Activated effector memory CD4-positive, alpha-beta T cell treated with anti-CD3 and anti-CD28 coated beads, Interleukin-2, amount 50 U/mL, for 16 hours (primary cell): ENCODE results near the gene YTHDF1.

Source experiments
- DNase-seq: peaks from one replicate; pipeline ENCODE4 v3.0.0-alpha.2; 2020

The YTHDF1 gene

DNA sequence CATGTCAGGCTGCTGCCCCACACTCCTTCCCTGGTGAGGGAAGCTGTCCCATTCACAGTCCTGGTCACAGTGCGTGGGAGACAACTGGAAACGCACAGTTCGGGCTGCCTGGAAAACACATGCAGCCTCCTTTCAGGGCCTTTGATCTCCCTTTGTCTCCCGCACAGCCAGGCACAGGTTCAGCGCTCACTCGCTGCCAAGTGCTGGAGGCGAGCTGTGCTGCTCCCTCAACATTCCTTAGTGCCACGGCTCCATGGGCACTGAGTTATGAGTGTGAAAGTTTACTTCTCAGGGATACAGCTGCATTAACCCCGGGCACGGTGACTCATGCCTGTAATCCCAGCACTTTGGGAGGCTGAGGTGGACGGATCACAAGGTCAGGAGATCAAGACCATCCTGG is 9.1 kb downstream of the YTHDF1 start:
- DNase-seq, result no peak

DNA sequence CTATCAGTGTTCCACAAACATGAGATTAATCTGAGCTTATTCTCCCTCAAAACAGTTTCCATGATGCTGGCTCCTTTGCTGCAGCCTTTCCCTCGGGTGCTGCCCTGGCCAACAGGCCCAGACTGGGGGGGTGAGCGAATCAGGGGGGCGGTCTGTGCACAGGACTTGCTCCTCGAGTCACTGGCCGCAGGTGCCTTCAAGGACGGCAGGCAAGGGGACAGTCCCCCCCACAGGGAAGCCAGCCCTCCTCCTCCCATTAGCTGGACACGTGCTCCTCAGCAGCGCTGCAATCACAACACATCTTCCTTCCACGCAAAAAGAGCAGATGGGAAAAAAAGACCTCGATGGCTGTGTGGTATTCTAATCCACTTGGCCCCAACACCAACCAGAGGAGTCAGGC is 10.0 kb downstream of the YTHDF1 start:
- DNase-seq, result no peak

DNA sequence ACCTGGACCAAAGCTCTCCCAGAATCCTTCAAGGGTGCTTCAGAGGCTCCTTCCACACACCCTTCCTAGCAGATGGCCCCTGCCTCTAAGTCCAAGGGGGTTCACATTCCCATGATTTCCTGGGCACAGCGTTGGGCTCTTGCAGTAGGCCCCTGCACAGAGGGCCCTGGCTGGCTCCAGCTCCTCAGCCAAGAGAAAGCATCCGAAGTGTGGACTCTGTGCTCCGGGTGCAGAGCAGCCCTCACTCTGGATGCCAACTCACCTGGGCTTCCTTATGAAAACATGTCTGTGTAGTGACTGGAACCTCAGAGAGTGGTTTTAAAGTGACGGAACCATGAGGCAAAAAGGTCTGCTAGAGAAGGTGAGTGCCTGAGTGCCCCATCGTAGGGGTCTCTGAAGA is 11.6 kb downstream of the YTHDF1 start:
- DNase-seq, result no peak

DNA sequence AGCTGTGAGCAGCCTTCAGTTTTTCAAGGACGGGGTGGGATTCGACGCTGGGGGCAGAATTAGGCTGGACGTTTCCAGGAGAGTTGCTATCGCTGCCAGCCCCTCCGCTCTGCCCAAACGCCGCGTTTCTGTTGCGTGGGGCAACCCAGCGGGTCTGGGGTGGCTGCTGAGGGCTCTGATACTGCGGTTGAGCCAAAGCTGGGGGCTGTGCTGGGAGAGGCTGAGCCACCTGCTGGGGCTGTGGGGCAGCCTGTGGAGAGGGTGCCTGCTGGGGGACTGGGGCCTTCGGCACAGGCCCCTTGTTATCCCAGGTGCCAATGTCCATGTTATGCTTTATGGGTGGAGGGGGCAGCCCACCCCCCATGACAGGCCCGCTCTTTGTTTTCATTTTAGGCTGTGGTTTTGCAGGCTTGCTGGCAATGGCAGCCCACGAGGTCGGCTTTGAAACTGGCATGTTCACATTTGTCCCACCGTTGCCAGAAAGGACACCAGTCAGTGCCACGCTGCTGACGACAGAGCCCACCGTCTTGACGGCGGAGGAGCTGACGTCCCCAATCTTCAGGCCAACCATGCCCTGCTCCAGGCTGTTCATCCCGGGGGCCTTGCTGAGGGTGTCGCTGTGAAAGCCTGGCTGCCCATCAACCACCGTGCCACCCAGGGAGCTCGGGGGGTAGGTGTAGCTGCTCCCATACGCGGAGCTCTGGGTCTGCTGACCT is 13.0 kb downstream of the YTHDF1 start:
- no peak for DNase-seq

DNA sequence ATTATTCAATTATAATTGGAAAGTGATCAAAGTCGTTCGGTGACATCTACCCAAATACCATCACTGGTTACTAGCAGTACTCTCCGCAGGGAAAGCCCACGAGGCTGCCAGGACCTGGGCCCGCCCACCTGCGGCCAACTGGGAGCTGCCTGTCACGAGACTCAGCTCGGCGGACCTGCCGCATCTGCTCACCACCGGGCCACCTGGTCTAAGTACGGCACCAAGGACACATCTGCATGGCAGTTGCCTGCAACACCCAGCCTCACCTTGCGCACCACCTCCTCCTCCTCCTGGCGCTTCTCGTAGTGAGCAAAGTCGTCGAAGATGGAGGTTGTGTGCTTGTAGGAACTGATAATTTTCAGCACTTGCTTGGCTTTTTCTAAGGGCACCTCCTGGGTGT is 13.9 kb downstream of the YTHDF1 start:
- DNase-seq, result no peak

DNA sequence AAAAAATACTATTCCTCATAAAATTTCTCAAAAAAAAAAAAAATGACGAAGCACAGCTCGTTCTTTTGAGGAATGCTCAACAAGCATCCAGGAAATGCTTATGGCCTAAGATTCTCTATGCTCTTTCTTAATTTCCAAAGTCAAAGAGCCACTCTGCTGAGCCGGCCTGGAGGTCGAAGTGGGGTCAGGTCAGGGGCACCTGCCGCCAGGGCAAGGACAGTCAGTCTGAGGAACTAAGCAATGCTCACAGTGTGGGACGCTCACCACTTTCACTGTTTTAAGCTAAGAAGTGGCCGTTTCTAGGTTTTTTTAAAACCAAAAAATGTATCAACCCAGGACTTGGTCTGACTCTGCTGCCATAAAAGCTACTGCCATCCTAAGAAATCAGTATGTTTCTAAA is 17.3 kb downstream of the YTHDF1 start:
- no peak for DNase-seq

DNA sequence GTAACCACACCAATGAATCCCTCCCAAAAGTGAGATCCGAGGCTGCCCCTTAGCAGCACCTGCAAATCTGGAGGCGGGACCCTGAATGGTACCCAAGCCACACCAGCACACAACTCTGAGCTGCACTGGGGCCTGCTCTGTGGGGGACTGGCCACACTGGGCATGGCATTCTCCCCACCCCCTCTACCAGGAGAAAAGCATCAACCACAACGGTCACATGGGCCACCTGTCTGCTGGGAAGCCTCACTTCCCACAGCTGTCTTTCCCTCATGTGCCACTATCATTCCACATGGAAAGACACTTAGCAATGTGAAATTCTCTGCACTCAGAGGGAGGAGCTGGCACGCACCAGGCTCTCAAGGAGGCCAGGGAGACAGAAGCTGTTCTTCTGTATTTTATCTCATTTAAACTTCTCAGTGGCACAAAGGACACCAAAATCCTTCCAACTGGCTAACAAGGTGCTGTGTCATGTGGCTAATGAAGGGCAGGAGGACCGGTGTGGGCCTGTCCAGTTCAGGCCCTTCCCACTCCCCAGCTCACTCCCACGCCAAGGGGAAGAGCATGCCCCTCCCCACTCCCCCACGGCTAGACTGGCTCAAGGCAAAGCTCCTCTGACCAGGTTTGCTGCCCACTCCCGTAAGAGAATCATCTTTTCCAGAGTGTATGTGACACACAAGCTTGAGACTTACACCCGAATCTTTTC is 19.0 kb downstream of the YTHDF1 start:
- DNase-seq, result no peak

DNA sequence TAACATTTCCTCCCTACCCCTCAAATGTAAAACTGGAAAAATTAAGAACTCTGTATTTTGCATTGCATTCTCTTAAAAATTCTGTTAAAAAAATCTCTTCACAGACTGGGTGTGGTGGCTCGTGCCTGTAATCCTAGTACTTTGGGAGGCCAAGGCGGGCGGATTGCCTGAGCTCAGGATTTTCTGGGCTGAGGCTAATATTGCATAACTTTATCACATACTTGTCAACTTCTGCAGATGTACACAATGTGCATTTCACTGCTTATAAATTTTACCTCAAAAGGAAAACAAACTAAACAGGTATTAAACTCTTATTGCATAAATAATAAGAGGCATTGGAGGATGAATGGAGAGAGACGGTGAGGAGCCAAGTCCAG is 21.1 kb downstream of the YTHDF1 start:
- no peak for DNase-seq

DNA sequence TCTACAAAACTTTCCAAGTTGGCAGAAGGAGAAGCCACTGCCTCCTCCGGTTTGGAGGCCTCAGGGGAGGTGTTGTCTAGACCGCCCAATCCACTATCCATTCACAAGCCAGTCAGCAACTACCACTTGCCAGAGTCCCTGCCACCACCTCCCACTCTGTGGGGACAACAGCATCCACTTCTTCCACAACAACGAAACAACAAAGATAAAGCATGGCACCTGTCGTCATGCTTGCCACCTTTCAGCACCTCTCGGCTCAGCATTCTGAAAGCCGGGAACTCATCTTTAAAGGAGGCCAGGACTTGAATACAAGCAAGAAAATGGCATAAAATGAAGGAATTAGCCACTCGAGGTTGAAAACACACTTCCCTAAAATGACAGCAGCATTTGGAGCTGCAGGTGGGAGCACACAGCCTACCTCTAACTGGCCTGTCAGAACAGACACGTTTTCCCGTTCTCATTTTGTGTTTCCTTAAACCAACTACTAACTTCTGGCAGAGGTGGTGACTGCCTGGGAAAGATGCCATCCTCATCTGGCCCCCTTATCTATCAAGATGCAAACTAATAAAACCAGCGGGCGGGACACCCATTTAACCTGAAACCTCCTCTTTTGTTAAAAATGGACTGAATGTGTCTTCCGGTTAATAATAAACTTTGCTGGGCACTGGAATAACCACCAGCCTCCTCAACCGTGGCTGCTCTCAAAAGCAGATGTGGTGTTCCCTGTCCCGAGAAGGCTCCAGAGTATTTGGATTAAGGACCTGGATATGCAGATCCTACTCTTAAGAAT is 21.7 kb downstream of the YTHDF1 start:
- no peak for DNase-seq

DNA sequence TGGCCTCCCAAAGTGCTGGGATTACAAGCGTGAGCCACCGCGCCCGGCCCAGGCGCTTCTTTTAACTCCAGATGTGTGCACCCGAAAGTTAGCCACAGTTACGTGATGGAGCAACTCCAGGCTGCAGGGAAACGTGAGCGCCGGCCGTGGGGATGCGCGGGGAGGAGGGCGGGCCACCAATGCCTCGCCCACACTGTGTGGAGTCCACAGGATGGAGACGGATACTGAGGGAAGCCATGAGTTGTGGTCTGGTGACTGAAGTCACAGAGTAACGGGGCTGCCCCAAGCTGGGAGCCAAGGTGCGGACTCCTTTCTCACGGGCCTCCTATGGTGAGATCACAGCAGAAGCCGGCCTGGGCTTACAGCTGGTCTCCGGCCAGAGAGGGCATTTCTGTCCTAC is 23.2 kb downstream of the YTHDF1 start:
- no peak for DNase-seq

DNA sequence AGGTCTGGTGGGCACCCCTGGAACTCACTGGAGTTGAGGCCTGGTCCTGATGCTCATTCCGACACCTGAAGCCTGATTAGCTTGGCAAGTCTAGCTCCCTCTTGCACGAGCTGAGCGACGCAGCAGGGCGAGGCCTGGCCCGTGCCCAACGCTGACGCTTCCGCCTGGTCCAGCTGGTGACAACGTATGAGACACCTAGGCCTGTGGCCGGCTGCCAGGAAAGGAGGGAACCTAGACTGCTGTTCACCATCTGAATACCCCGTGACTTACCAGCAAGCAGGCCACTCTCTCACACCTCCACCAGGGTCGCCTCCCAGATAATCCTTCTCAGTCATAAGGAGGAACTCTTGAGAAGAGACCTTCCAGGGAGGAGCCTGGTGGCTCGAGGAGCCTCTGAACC is 24.5 kb downstream of the YTHDF1 start:
- no peak for DNase-seq

DNA sequence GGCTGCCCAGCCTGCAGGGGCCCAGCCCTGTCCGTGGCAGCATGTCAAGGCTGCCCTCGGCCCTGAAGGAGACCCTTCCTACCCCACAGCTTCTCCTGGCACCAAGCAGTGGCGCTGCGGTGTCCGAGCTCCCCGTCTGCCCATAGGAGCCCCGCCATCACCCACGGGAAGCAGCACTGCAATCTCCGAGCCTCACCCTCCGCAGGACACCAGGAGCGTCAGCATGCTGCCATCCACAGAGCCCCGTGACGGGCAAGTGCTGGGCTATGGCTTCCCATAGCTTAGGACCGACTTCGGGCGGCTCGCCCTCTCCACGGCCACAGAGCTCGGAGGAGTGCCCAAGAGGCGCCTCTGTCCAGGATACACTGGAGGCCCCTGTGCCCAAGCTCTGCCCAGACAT is 25.1 kb downstream of the YTHDF1 start:
- no peak for DNase-seq

DNA sequence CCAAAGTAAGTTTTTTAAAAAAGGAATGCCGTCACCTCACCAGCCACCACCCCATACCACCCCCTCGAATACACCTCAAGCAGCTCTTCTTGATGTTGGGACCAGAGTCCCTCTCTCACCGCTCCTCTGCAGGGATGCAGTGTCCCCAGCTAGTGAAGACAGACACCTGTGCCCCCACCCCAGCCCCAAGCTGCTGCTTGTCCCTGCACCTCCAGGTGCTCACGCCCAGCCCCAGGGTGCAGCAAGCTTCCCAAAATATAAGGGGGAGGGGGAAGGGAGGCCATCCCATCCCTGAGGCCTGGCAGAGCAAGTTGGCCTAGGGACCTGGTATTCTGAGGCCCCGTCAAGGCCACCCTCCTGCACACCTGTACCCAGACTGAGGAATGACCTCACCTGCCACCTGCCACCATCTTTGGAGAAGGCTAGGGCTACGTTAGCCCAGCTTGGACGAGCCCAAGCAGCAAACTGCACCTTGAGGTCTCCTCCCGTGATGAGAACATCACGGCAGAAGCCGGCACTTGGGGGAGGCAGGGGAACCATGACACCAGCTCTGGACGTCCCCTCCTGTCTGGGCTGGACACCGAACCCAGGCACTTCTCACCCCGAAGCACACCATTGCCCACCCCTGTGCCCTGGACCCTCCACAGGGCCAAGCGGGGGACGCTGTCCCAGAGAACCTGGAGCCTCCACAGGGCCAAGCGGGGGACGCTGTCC is 25.9 kb downstream of the YTHDF1 start:
- DNase-seq, result no peak

DNA sequence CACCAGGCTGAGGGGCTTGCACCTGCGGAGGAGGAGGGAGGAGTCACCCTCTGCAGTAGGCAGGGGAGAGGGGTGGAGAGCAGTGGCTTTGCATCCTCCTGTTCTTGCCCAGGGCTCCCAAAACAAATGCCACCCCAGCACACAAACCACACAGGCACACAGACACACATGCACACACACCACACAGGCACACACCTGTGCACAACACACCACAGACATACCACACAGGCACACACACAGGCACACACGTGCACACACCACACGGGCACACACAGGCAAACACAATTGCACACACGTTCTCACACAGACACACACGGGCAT is 26.6 kb downstream of the YTHDF1 start:
- DNase-seq, result no peak

DNA sequence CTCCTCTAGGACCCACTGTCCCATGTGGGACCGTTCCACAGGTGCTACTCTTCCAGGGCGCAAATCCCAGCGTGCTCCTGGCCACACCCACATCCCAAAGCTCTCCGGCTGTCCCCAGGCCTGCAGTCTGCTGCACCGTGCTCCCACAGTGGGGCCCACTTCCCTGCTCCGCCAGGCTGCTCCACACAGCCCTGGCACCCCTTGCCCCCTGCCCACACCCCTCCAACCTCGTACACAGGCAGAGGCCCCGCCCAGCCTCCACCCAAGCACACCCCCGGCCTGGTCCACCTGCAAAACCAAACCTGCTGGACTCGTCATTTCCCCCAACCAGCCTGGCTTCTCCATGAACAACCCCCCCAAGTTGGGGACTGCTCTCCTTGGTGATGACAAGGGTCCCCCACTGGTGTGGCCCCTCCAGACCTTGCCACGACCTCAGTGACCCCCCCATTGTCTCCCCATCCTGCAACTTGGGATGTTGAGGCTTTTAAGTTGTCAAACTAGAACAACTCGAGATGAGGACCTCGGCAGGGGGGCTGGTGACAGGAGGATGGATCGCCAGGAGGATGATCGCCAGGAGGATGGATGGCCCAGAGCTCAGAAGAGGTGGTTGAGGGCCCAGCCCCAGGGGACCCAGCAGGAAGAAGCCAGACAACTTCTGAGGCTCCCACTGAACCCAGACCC is 27.1 kb downstream of the YTHDF1 start:
- DNase-seq, result no peak

DNA sequence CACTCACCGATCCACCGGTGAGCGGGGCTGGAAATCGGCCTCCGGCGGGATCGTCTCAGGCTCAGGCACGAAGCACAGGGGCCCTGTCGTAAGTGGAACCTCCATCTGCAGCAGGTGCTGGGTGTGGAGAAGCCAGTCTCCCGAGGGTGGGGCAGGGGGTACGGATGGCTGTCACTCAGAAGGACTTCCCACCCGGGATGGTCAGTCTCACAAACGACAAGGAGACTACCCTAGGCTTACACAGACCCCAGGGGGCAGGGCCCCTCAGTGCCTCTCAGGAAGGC is 27.8 kb downstream of the YTHDF1 start:
- no peak for DNase-seq

DNA sequence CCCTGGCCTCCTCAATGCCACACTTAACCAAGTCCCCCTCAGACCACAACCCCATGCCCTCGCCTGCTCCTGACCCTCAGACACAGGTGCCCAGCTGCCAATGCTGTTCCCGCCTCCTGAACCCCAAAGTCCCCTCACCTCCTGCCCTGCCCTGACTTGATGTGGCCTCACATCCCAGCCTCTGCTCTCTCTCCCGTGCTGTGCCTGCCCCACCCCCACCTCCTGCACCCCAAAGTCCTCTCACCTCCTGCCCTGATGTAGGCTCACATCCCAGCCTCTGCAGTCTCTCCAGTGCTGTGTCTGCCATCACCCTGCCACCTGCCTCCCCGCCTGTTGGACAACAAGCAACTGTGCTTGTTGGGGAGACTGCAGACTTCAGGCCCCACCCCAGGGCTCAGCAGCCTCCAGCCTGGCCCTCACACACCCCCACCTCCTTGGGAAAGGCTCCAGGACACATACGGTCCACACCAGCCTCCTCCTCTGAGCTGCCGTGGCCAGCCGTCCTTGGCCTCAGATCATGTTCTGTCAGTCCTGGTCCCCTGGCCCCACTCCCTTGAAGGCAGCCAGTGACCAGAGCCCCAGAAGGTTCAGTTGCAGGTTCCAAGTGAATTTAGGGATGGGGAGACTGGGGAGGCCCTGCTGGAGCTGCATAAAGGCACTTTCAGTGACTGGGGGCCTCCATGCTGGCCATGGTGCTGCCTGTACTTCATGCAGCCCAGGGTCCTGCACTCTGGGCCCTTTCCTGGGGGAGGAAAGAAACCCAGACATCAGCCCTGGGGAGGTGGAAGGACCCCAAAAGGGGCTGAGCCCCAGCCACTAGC is 28.4 kb downstream of the YTHDF1 start:
- no peak for DNase-seq

DNA sequence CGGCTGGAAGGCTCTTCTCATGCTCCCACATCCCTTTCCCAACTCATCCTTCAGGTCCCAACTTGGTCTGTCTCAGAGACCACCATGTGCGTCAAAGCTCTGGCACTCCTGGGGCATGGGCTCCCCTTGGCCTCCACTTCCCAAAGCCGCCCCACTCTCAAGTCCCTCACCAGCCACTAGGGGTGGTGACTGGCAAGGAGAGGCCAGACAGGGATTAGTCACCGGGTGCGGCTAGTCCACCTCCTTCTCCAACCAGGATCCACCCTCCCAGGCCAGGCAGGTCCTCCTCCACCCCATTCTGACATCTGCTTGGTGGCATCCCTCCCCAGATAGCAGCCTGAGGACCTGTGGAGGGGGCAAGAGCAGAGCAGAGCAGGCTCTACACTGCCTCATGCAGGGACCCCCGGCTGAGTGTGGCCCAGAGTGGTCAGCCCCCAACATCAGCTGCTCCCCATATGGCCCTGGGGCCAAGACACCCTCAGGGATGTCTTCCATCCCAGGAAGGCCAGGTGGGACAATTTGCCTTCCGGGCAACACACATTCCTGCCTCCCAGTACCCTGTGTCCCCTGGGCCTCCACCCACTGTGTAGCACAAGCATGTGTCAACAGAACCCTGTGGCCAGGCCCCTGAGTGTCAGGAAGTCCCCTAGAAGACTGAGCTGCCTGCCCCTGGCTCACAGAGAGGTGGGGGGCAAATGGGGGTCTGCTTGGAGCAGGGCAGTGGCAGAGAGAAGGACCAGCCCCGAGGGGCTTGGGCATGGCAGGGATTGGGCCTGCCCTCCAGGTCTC is 29.2 kb downstream of the YTHDF1 start:
- no peak for DNase-seq

DNA sequence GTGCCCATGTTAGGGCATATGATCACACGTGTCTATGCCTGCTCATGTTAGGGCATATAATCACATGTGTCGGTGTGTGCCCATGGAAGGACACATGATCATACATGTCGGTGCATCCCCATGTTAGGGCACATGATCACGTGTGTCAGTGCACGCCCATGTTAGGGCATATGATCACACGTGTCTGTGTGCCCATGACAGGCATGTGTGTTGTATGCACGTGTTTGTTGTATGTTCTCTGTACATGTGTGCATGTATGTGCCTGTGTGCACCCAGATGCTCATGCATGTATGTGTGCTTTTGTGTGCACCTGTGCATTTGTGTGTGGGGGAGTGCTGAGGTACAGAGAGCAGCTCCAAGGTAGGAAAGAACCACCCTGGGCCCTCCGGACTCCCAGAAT is 29.8 kb downstream of the YTHDF1 start:
- no peak for DNase-seq

DNA sequence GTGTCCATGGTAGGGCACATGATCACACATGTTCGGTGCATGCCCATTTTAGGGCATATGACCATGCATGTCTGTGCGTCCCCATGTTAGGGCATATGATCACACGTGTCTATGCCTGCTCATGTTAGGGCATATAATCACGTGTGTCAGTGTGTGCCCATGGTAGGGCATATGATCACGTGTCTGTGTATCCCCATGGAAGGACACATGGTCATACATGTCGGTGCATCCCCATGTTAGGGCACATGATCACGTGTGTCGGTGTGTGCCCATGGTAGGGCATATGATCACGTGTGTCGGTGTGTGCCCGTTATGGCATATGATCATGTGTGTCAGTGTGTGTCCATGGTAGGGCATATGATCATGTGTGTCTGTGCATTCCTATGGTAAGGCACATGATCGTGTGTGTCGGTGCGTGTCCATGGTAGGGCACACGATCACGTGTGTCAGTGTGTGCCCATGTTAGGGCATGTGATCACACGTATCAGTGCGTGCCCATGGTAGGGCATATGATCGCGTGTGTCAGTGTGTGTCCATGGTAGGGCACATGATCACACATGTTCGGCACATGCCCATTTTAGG is 30.6 kb downstream of the YTHDF1 start:
- DNase-seq, result no peak
